Keratinocyte (primary cell): ENCODE results near the gene EEA1. TPM values are rescaled to one million over a fixed set of nuclear protein-coding genes. Genes with fewer than 3 reads are reported as not detected.

ENCODE experiments used
- DNase-seq: peaks from one replicate; pipeline ENCODE4 v3.0.0-alpha.2; 2011; ENCODE audit warnings: low read depth, missing footprints, low spot score
- FAIRE-seq: peaks from 2 replicates; lab custom pipeline; 2011; peaks lifted over from hg19 to GRCh38; lab: Jason Lieb, UNC
- H2AFZ ChIP-seq: 2 replicates; pipeline ENCODE4 v1.6.0; 2012; ENCODE audit warnings: low read length, control low read depth, inconsistent platforms; ENCODE audit not compliant: control insufficient read depth
- H3K27ac ChIP-seq: 2 replicates; pipeline ENCODE4 v1.5.1; 2011; ENCODE audit warnings: low read length; ENCODE audit not compliant: control insufficient read depth, insufficient read depth
- H3K27me3 ChIP-seq: 3 replicates; pipeline ENCODE4 v1.6.0; 2011; ENCODE audit warnings: low read length; ENCODE audit not compliant: control insufficient read depth, insufficient read depth; ENCODE audit errors: extremely low read depth
- H3K36me3 ChIP-seq, 2 experiments: 2 replicates in 1 of 2; 3 replicates in 1 of 2; pipeline ENCODE4 v1.5.1; 2011; ENCODE audit warnings: low read length in 2 of 2, mild to moderate bottlenecking in 1 of 2; ENCODE audit not compliant: control insufficient read depth in 2 of 2, insufficient read depth in 2 of 2; ENCODE audit errors: extremely low read depth in 1 of 2
- H3K4me1 ChIP-seq: 3 replicates; pipeline ENCODE4 v1.5.1; 2011; ENCODE audit warnings: low read length; ENCODE audit not compliant: control insufficient read depth, insufficient read depth; ENCODE audit errors: extremely low read depth
- H3K4me2 ChIP-seq: 3 replicates; pipeline ENCODE4 v1.6.0; 2011; ENCODE audit warnings: low read depth, low read length; ENCODE audit not compliant: control insufficient read depth, insufficient read depth; ENCODE audit errors: extremely low read depth
- H3K4me3 ChIP-seq, 3 experiments: fragments of 200-600 bp in 1 of 3; sonication (generic) in 1 of 3; 2 replicates in 2 of 3; 3 replicates in 1 of 3; pipeline ENCODE4 v1.5.1; 2011 to 2016; ENCODE audit warnings: low read length in 3 of 3, mild to moderate bottlenecking in 3 of 3, control low read depth in 2 of 3, inconsistent platforms in 1 of 3, low read depth in 1 of 3, mixed read lengths in 1 of 3, mixed run types in 1 of 3, moderate library complexity in 1 of 3; ENCODE audit not compliant: control insufficient read depth in 2 of 3, insufficient read depth in 2 of 3; ENCODE audit errors: extremely low read depth in 1 of 3
- H3K79me2 ChIP-seq: 2 replicates; pipeline ENCODE4 v1.6.0; 2012; ENCODE audit warnings: low read length; ENCODE audit not compliant: control insufficient read depth, insufficient read depth
- H3K9ac ChIP-seq: 3 replicates; pipeline ENCODE4 v1.6.0; 2011; ENCODE audit warnings: low read length; ENCODE audit not compliant: control insufficient read depth, insufficient read depth; ENCODE audit errors: extremely low read depth
- H3K9me1 ChIP-seq: 3 replicates; pipeline ENCODE4 v1.6.0; 2011; ENCODE audit warnings: low read length; ENCODE audit not compliant: control insufficient read depth, insufficient read depth; ENCODE audit errors: extremely low read depth
- H3K9me3 ChIP-seq: 2 replicates; pipeline ENCODE4 v1.5.1; 2012; ENCODE audit warnings: low read depth, low read length; ENCODE audit not compliant: control insufficient read depth
- H4K20me1 ChIP-seq: 3 replicates; pipeline ENCODE4 v1.6.0; 2011; ENCODE audit warnings: low read length; ENCODE audit not compliant: control insufficient read depth, insufficient read depth; ENCODE audit errors: extremely low read depth
- EZH2 ChIP-seq: IDR thresholded peaks from one replicate; pipeline ENCODE4 v1.6.1; 2012; ENCODE audit warnings: inconsistent platforms, mild to moderate bottlenecking, low read length, moderate library complexity
- dilution Hi-C: fragments of 300-500 bp; cut with MboI; formaldehyde crosslinking; loops from one replicate; pipeline ENCODE4 v1.7.0; 2020; ENCODE audit warnings: low sequenced_read_pairs; ENCODE audit not compliant: extremely low pct_ligation_motif_present
- polyA plus RNA-seq, 5 experiments: library from polyadenylated mRNA; depleted of rRNA in 3 of 5; stranded (reverse) in 3 of 5; stranded (forward) in 1 of 5; unstranded in 1 of 5; fragments of >200 nt; gene quantifications; 1 replicate in 1 of 5; 2 replicates in 3 of 5; 3 replicates in 1 of 5; pipeline versions ENCODE4 v1.2.1 to v1.2.3, GENCODE V29; 2011 to 2012; ENCODE audit warnings: missing spikeins in 2 of 5, low read depth in 1 of 5, low replicate concordance in 1 of 5
- TF ChIP-seq, protein P1 (sequence below), 3 experiments: IDR thresholded peaks in 1 of 3; conservative IDR thresholded peaks in 1 of 3; optimal IDR thresholded peaks in 1 of 3; 2 replicates in 2 of 3; 3 replicates in 1 of 3; pipeline versions ENCODE3 to v1.5.1; 2011; ENCODE audit warnings: low read length in 3 of 3, mild to moderate bottlenecking in 3 of 3, moderate library complexity in 2 of 3, control low read depth in 1 of 3, inconsistent platforms in 1 of 3; ENCODE audit not compliant: insufficient read depth in 2 of 3; ENCODE audit errors: extremely low read depth in 1 of 3

EEA1 gene
- polyA plus RNA-seq, 1 donor (not counting 4 experiments of a cell fraction or from before 2014, with no cell fraction given) = 14.3 TPM

DNA sequence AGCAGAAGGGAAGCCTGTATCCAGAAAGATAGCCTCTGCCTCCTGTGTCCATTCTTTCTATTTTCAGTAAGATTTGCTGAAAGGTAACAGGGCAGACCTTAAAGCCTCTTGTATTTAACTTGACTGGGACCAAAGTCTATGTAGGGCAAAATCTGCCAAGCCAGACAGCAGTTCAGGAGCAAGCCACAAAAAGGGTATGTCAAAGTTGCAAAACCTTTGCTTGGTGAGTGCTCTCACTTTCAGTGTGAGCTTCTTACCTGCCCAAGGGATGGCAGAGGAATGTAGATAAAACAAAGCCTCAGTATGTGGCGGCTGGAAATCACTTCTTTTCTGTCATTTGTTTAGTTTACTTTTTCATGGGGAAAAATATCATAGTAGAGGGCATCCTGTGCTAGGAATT, 163.2 kb downstream of the EEA1 start:
- Histone ChIP-seq H3K9me3 (no peaks in the 10 kb centered on the region), H3K9me1 (no peaks in the 10 kb centered on the region), H3K4me3 (no peak overlapping the region), H3K79me2 (no peaks in the 10 kb centered on the region), H3K9ac (no peak overlapping the region), H2AFZ (no peak overlapping the region), H3K36me3 (no peaks in the 10 kb centered on the region), H4K20me1 (no peaks in the 10 kb centered on the region), H3K27ac (no peak overlapping the region), H3K4me1 (peaks cover 4% of the 10 kb centered on the region), H3K27me3 (no peaks in the 10 kb centered on the region), H3K4me2 (no peak overlapping the region)
- DNase-seq (no peak), FAIRE-seq (no peak)
- dilution Hi-C loops = no loop called here
- no peak for TF ChIP-seq EZH2
- TF ChIP-seq, protein P1, sequence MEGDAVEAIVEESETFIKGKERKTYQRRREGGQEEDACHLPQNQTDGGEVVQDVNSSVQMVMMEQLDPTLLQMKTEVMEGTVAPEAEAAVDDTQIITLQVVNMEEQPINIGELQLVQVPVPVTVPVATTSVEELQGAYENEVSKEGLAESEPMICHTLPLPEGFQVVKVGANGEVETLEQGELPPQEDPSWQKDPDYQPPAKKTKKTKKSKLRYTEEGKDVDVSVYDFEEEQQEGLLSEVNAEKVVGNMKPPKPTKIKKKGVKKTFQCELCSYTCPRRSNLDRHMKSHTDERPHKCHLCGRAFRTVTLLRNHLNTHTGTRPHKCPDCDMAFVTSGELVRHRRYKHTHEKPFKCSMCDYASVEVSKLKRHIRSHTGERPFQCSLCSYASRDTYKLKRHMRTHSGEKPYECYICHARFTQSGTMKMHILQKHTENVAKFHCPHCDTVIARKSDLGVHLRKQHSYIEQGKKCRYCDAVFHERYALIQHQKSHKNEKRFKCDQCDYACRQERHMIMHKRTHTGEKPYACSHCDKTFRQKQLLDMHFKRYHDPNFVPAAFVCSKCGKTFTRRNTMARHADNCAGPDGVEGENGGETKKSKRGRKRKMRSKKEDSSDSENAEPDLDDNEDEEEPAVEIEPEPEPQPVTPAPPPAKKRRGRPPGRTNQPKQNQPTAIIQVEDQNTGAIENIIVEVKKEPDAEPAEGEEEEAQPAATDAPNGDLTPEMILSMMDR (optimal IDR thresholded peaks at IDR 0.05 in 1 of 3, IDR thresholded peaks at IDR 0.05 in 1 of 3, conservative IDR thresholded peaks at IDR 0.05 in 1 of 3; ENCODE audit: extremely low read depth in 1 of 3, insufficient read depth in 2 of 3, low read length in 3 of 3) = no peak

DNA sequence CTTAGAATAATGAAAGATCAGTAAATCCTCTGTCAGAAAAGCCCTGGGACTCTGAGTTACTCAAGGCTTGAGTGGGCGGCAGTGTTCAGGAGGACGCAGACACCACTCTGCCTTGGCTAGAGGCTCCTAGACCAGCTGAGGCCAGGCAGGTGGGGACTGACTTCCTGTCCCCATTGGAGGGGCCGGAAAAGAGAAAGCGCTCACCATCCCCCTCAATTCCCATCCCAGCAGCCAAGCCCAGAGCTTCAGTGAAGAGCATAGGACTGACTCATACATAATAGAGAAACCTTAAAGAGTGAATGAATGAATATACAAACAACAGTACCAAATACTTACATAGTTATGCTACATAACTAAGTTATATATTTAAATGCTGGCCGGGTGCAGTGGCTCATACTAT, 164.3 kb downstream of the EEA1 start:
- no peak for FAIRE-seq

More for the DNA sequence above, 164.3 kb downstream of the EEA1 start:
- Histone ChIP-seq H3K9ac (no peak overlapping the region), H4K20me1 (no peaks in the 10 kb centered on the region), H3K4me2 (no peak overlapping the region), H3K79me2 (no peaks in the 10 kb centered on the region), H3K4me3 (no peak overlapping the region), H3K9me1 (no peaks in the 10 kb centered on the region), H3K4me1 (peaks cover 7% of the 10 kb centered on the region), H3K36me3 (no peaks in the 10 kb centered on the region), H3K27me3 (no peaks in the 10 kb centered on the region), H3K27ac (no peak overlapping the region), H3K9me3 (no peaks in the 10 kb centered on the region), H2AFZ (no peak overlapping the region)
- dilution Hi-C loops = no loop called here
- TF ChIP-seq, protein P1 (optimal IDR thresholded peaks at IDR 0.05 in 1 of 3, IDR thresholded peaks at IDR 0.05 in 1 of 3, conservative IDR thresholded peaks at IDR 0.05 in 1 of 3; ENCODE audit: extremely low read depth in 1 of 3, insufficient read depth in 2 of 3, low read length in 3 of 3) = no peak
- TF ChIP-seq EZH2 = no peak
- no peak for DNase-seq
